Measurements from ENCODE around the gene NCKAP5.

Gene NCKAP5

GRCh38 chr2:133130548-133131246, 437.6 kb downstream of the NCKAP5 start:
- Histone ChIP-seq H3K4me3 (no peak overlapping the region), H3K4me2 (peak overlapping the region in 3 of 11 experiments; percentile 51 to 85 (median 65); a peak in 6 of 22 replicates), H3K27me3 (no peaks in the 10 kb centered on the region), H4K20me1 (no peaks in the 10 kb centered on the region), H3K4me1 (peaks cover 0 to 54% (median 0%) of the 10 kb centered on the region in 10 experiments; a peak in 6 of 20 replicates), H3K27ac (peak overlapping the region in 4 of 11 experiments; percentile 63 to 97 (median 86); a peak in 8 of 22 replicates), H3K9me3 (replicated peaks in 1 of 11) (no peaks in the 10 kb centered on the region), H3K36me3 (no peaks in the 10 kb centered on the region), H3K9ac (peak overlapping the region in 3 of 11 experiments; percentile 71 to 85 (median 76); a peak in 7 of 22 replicates)
- TF ChIP-seq Cebpa-rat (IDR thresholded peaks at IDR 0.05), result no peak

- Histone ChIP-seq H4K20me1 (no peaks in the 10 kb centered on the region), H3K27me3 (no peaks in the 10 kb centered on the region), H3K4me1 (peaks cover 0 to 25% (median 0%) of the 10 kb centered on the region in 10 experiments; a peak in 4 of 20 replicates), H3K36me3 (no peaks in the 10 kb centered on the region), H3K9me3 (replicated peaks in 1 of 11) (no peaks in the 10 kb centered on the region), H3K4me3 (no peak overlapping the region), H3K4me2 (no peak overlapping the region), H3K27ac (no peak overlapping the region), H3K9ac (no peak overlapping the region)
- TF ChIP-seq Cebpa-rat (IDR thresholded peaks at IDR 0.05), result no peak
Measured at GRCh38 chr2:133124446-133124845, 443.8 kb downstream of the NCKAP5 start.

GRCh38 chr2:133123904-133124303, 444.4 kb downstream of the NCKAP5 start:
- Histone ChIP-seq H4K20me1 (no peaks in the 10 kb centered on the region), H3K27me3 (no peaks in the 10 kb centered on the region), H3K9me3 (replicated peaks in 1 of 11) (no peaks in the 10 kb centered on the region), H3K4me1 (peaks cover 0 to 24% (median 0%) of the 10 kb centered on the region in 10 experiments; a peak in 4 of 20 replicates), H3K27ac (no peak overlapping the region), H3K36me3 (no peaks in the 10 kb centered on the region), H3K4me2 (no peak overlapping the region), H3K4me3 (no peak overlapping the region), H3K9ac (no peak overlapping the region)
- no peak for TF ChIP-seq Cebpa-rat (IDR thresholded peaks at IDR 0.05)

GRCh38 chr2:133123393-133123792, 444.9 kb downstream of the NCKAP5 start:
- TF ChIP-seq Cebpa-rat (IDR thresholded peaks at IDR 0.05), result no peak
- Histone ChIP-seq H3K27me3 (no peaks in the 10 kb centered on the region), H3K36me3 (no peaks in the 10 kb centered on the region), H3K9me3 (replicated peaks in 1 of 11) (no peaks in the 10 kb centered on the region), H3K4me1 (peaks cover 0 to 19% (median 0%) of the 10 kb centered on the region in 10 experiments; a peak in 4 of 20 replicates), H3K4me3 (no peak overlapping the region), H4K20me1 (no peaks in the 10 kb centered on the region), H3K27ac (no peak overlapping the region), H3K9ac (no peak overlapping the region), H3K4me2 (peak overlapping the region in 1 of 11 experiments; percentile 4; a peak in 1 of 22 replicates)

GRCh38 chr2:133122529-133122928, 445.7 kb downstream of the NCKAP5 start:
- no peaks in the 10 kb centered on the region for H3K9me3 ChIP-seq (replicated peaks in 1 of 11)
- peak overlapping the region in 2 of 11 experiments; percentile 19 to 48; a peak in 3 of 22 replicates for H3K4me2 ChIP-seq
- H4K20me1 ChIP-seq, result no peaks in the 10 kb centered on the region
- H3K27ac ChIP-seq, result peak overlapping the region in 2 of 11 experiments; percentile 28 to 33; a peak in 3 of 22 replicates
- H3K9ac ChIP-seq, result peak overlapping the region in 1 of 11 experiments; percentile 58; a peak in 2 of 22 replicates
- H3K4me3 ChIP-seq, result no peak overlapping the region
- peaks cover 0 to 11% (median 0%) of the 10 kb centered on the region in 10 experiments; a peak in 4 of 20 replicates for H3K4me1 ChIP-seq
- TF ChIP-seq Cebpa-rat (IDR thresholded peaks at IDR 0.05), result no peak
- no peaks in the 10 kb centered on the region for H3K27me3 ChIP-seq
- no peaks in the 10 kb centered on the region for H3K36me3 ChIP-seq

- TF ChIP-seq Cebpa-rat (IDR thresholded peaks at IDR 0.05), result no peak
- no peak overlapping the region for H3K4me2 ChIP-seq
- H3K27ac ChIP-seq, result no peak overlapping the region
- H3K27me3 ChIP-seq, result no peaks in the 10 kb centered on the region
- H4K20me1 ChIP-seq, result no peaks in the 10 kb centered on the region
- no peak overlapping the region for H3K9ac ChIP-seq
- H3K4me1 ChIP-seq, result peaks cover 0 to 11% (median 0%) of the 10 kb centered on the region in 10 experiments; a peak in 4 of 20 replicates
- no peak overlapping the region for H3K4me3 ChIP-seq
- no peaks in the 10 kb centered on the region for H3K9me3 ChIP-seq (replicated peaks in 1 of 11)
- H3K36me3 ChIP-seq, result no peaks in the 10 kb centered on the region
Measured at GRCh38 chr2:133120310-133120709, 448.0 kb downstream of the NCKAP5 start.

GRCh38 chr2:133110201-133110600, 458.1 kb downstream of the NCKAP5 start:
- peaks cover 0 to 8% (median 0%) of the 10 kb centered on the region in 10 experiments; a peak in 3 of 20 replicates for H3K4me1 ChIP-seq
- H3K9ac ChIP-seq, result no peak overlapping the region
- no peaks in the 10 kb centered on the region for H3K36me3 ChIP-seq
- H3K27me3 ChIP-seq, result no peaks in the 10 kb centered on the region
- no peaks in the 10 kb centered on the region for H3K9me3 ChIP-seq (replicated peaks in 1 of 11)
- H4K20me1 ChIP-seq, result no peaks in the 10 kb centered on the region
- peak overlapping the region in 2 of 11 experiments; percentile 18 to 42; a peak in 2 of 22 replicates for H3K4me2 ChIP-seq
- TF ChIP-seq Cebpa-rat (IDR thresholded peaks at IDR 0.05), result no peak
- no peak overlapping the region for H3K27ac ChIP-seq
- no peak overlapping the region for H3K4me3 ChIP-seq

- no peaks in the 10 kb centered on the region for H3K9me3 ChIP-seq (replicated peaks in 1 of 11)
- H3K4me3 ChIP-seq, result no peak overlapping the region
- H3K9ac ChIP-seq, result no peak overlapping the region
- H3K27me3 ChIP-seq, result no peaks in the 10 kb centered on the region
- H3K4me2 ChIP-seq, result peak overlapping the region in 2 of 11 experiments; percentile 18 to 42; a peak in 2 of 22 replicates
- no peak for TF ChIP-seq Cebpa-rat (IDR thresholded peaks at IDR 0.05)
- H3K36me3 ChIP-seq, result no peaks in the 10 kb centered on the region
- no peak overlapping the region for H3K27ac ChIP-seq
- peaks cover 0 to 8% (median 0%) of the 10 kb centered on the region in 10 experiments; a peak in 3 of 20 replicates for H3K4me1 ChIP-seq
- no peaks in the 10 kb centered on the region for H4K20me1 ChIP-seq
Measured at GRCh38 chr2:133109772-133110171, 458.5 kb downstream of the NCKAP5 start.

- TF ChIP-seq Cebpa-rat (IDR thresholded peaks at IDR 0.05), result no peak
- Histone ChIP-seq H4K20me1 (no peaks in the 10 kb centered on the region), H3K36me3 (no peaks in the 10 kb centered on the region)
Measured at GRCh38 chr2:133107058-133107815, 461.0 kb downstream of the NCKAP5 start.

More at GRCh38 chr2:133107058-133107815, 461.0 kb downstream of the NCKAP5 start:
- Histone ChIP-seq H3K9me3 (replicated peaks in 1 of 11) (no peaks in the 10 kb centered on the region), H3K4me1 (peaks cover 0 to 8% (median 0%) of the 10 kb centered on the region in 10 experiments; a peak in 3 of 20 replicates), H3K9ac (no peak overlapping the region), H3K27me3 (no peaks in the 10 kb centered on the region), H3K4me2 (no peak overlapping the region), H3K4me3 (no peak overlapping the region), H3K27ac (no peak overlapping the region)

All from BLaER1 treated with 17β-estradiol and CSF1 and Interleukin-3, amounts not matched to agents 10 nM and 100 nM (cell line).